DMS79 (cell line): Measurements from ENCODE around the gene CABS1.

ENCODE experiments used
- DNase-seq: peaks from one replicate; lab custom pipeline; 2025; lab: John Stamatoyannopoulos, UW

The CABS1 gene

GRCh38 chr4:70334681-70335080 is at the start of gene CABS1:
TSS of gene CABS1 (plus strand) at chr4:70334981. CDS start at chr4:70335040, 59 bp downstream.
- DNase-seq, result no peak

GRCh38 chr4:70288651-70289050 is 46.1 kb upstream of the CABS1 start:
- no peak for DNase-seq

- no peak for DNase-seq
Observed at GRCh38 chr4:70291341-70291740, 43.4 kb upstream of the CABS1 start.

GRCh38 chr4:70297576-70297975 is 37.2 kb upstream of the CABS1 start:
- no peak for DNase-seq

GRCh38 chr4:70298051-70298450 is 36.7 kb upstream of the CABS1 start:
- no peak for DNase-seq

GRCh38 chr4:70299643-70300042 is 35.1 kb upstream of the CABS1 start:
- no peak for DNase-seq

- no peak for DNase-seq
Observed at GRCh38 chr4:70300215-70300614, 34.6 kb upstream of the CABS1 start.

GRCh38 chr4:70303090-70303489 is 31.7 kb upstream of the CABS1 start:
- no peak for DNase-seq

- DNase-seq, result no peak
Observed at GRCh38 chr4:70305601-70306000, 29.2 kb upstream of the CABS1 start.

- no peak for DNase-seq
Observed at GRCh38 chr4:70306076-70306475, 28.7 kb upstream of the CABS1 start.

GRCh38 chr4:70313736-70314135 is 21.0 kb upstream of the CABS1 start:
- DNase-seq, result no peak

- DNase-seq, result no peak
Observed at GRCh38 chr4:70315928-70316327, 18.9 kb upstream of the CABS1 start.

GRCh38 chr4:70326052-70326451 is 8.7 kb upstream of the CABS1 start:
- DNase-seq, result no peak

GRCh38 chr4:70336043-70336442 is 1.3 kb downstream of the CABS1 start:
- no peak for DNase-seq

GRCh38 chr4:70337886-70338420 is 3.2 kb downstream of the CABS1 start:
- DNase-seq, result no peak

GRCh38 chr4:70356185-70356584 is 21.4 kb downstream of the CABS1 start:
- no peak for DNase-seq

GRCh38 chr4:70359115-70359661 is 24.4 kb downstream of the CABS1 start:
- DNase-seq, result no peak

GRCh38 chr4:70360460-70360859 is 25.7 kb downstream of the CABS1 start, which contains the start of gene SMR3A:
TSS of gene SMR3A (plus strand) at chr4:70360760. CDS start at chr4:70362116, 1,356 bp downstream.
- DNase-seq, result no peak

GRCh38 chr4:70364002-70364401 is 29.2 kb downstream of the CABS1 start:
- no peak for DNase-seq

- no peak for DNase-seq
Observed at GRCh38 chr4:70365479-70365878, 30.7 kb downstream of the CABS1 start.

GRCh38 chr4:70367813-70368212 is 33.0 kb downstream of the CABS1 start:
- no peak for DNase-seq

GRCh38 chr4:70371987-70372386 is 37.2 kb downstream of the CABS1 start:
- no peak for DNase-seq

GRCh38 chr4:70372760-70373159 is 38.0 kb downstream of the CABS1 start:
- no peak for DNase-seq

- DNase-seq, result no peak
Observed at GRCh38 chr4:70380578-70380977, 45.8 kb downstream of the CABS1 start.
